ENCODE data around the gene DNAL1.

The DNAL1 gene

DNA sequence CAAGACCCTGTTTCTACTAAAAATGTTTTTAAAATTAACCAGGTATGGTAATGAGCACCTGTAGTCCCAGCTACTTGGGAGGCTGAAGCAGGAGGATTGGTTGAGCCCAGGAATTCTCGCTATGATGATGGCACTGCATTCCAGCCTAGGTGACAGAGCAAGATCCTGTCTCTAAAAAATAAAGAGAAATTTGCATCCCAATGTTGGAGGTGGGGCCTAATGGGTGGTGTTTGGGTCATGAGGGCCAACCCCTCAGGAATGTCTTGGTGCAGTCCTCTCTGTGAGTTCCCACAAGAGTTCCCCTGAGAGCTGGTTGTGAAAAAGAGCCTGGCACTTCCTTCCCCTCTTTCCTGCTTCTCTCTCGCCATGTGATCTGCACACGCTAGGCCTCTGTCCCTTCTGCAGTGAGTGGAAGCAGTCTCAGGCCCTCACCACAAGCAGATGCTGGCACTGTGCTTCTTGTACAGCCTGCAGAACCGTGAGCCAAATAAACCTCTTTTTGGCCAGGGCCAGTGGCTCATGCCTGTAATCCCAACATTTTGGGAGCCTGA, 21.2 kb upstream of the DNAL1 start:
- H3K4me1 ChIP-seq = no peaks in the 10 kb centered on the region
- no peak for DNase-seq
- H3K36me3 ChIP-seq = no peaks in the 10 kb centered on the region
- H3K9me3 ChIP-seq = no peaks in the 10 kb centered on the region; the same call in 1 of the 2 replicates
- TF ChIP-seq, protein P1, sequence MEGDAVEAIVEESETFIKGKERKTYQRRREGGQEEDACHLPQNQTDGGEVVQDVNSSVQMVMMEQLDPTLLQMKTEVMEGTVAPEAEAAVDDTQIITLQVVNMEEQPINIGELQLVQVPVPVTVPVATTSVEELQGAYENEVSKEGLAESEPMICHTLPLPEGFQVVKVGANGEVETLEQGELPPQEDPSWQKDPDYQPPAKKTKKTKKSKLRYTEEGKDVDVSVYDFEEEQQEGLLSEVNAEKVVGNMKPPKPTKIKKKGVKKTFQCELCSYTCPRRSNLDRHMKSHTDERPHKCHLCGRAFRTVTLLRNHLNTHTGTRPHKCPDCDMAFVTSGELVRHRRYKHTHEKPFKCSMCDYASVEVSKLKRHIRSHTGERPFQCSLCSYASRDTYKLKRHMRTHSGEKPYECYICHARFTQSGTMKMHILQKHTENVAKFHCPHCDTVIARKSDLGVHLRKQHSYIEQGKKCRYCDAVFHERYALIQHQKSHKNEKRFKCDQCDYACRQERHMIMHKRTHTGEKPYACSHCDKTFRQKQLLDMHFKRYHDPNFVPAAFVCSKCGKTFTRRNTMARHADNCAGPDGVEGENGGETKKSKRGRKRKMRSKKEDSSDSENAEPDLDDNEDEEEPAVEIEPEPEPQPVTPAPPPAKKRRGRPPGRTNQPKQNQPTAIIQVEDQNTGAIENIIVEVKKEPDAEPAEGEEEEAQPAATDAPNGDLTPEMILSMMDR (IDR thresholded peaks at IDR 0.05; ENCODE audit: low read depth, low read length) = no peak
- H3K4me3 ChIP-seq (ENCODE audit: low read depth, low read length) = no peak overlapping the region
- no peaks in the 10 kb centered on the region for H3K27me3 ChIP-seq

DNA sequence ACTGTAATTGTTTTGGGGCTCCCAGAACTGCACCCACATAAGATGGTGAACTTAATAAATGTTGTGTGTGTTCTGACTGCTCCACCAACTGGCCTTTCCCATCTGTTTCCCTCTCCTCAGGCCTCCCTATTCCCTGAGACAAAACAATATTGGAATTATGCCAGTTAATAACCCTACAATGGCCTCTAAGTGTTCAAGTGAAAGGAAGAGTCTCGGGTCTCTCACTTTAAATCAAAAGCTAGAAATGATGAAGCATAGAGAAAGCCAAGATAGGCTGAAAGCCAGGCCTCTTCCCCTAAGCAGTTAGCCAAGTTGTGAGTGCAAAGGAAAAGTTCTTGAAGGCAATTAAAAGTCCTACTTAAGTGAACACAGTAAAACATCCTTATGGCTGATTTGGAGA, 19.1 kb upstream of the DNAL1 start:
- no peak overlapping the region for H3K4me3 ChIP-seq (ENCODE audit: low read depth, low read length)
- H3K36me3 ChIP-seq = no peaks in the 10 kb centered on the region
- TF ChIP-seq, protein P1 (IDR thresholded peaks at IDR 0.05; ENCODE audit: low read depth, low read length) = no peak
- no peaks in the 10 kb centered on the region; the same call in 1 of the 2 replicates for H3K9me3 ChIP-seq
- DNase-seq = no peak
- H3K4me1 ChIP-seq = peaks cover 6% of the 10 kb centered on the region; the same call in 1 of the 2 replicates
- no peaks in the 10 kb centered on the region for H3K27me3 ChIP-seq

DNA sequence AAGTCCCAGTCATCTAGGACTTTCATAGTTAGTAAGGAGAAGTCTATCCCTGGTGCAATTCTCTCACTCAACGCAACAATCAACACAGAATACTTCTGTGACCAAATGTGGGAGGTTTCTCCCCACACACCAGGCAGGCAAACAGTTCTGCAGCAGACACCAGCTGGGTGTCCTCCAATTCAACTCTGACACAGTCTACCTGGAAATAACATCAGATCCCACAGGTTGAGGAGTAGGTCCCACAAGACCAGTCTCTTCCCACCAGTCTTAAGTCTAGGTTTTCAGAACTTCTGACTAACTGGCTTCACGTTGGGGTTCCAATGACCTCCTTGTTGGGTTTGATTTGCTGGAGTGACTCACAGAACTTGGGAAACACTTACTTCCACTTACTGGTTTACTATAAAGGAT, 17.6 kb upstream of the DNAL1 start:
- no peaks in the 10 kb centered on the region for H3K36me3 ChIP-seq
- TF ChIP-seq, protein P1 (IDR thresholded peaks at IDR 0.05; ENCODE audit: low read depth, low read length) = no peak
- H3K4me3 ChIP-seq (ENCODE audit: low read depth, low read length) = no peak overlapping the region
- no peaks in the 10 kb centered on the region for H3K27me3 ChIP-seq
- peaks cover 6% of the 10 kb centered on the region; the same call in 1 of the 2 replicates for H3K4me1 ChIP-seq
- no peak for DNase-seq
- no peaks in the 10 kb centered on the region; the same call in 1 of the 2 replicates for H3K9me3 ChIP-seq

DNA sequence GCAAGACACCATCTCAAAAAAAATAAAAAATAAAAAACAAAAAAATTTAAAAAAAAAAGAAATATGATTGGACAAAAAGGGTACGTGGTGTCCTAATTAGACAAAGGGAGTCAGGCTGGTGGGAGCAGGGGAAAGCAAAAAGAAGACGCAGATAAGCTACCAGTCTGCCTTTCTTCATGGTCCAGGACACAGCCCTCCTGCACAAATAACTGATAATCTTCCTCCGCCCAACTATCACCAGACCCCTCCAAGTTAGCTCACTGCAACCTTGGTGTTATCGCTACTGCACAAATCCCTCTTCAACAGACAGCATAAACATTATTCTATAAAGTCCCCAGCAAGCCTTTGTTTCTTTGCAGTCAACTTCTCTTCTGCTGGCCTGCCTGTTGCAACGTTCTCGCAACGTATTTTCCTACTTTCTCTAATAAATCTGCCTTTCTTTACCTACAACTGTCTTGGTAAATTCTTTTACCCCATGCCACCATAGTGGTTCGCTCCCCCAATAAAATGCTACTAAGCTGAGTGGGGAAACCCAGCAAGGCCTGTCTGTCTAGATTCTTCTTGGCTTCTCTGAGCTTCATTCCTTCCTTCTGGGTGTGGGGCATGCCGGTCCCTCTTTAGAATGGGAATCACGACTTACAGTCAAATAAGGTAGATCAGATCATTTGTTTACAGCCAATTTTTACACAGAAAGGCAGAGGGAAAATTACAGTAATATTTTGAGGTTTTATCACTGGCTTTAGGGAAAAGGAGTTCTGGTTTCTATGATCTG, 14.6 kb upstream of the DNAL1 start:
- H3K9me3 ChIP-seq = no peaks in the 10 kb centered on the region; the same call in 1 of the 2 replicates
- H3K4me1 ChIP-seq = peaks cover 6% of the 10 kb centered on the region; the same call in 1 of the 2 replicates
- H3K4me3 ChIP-seq (ENCODE audit: low read depth, low read length) = no peak overlapping the region
- peak; percentile 15 for DNase-seq
- H3K27me3 ChIP-seq = no peaks in the 10 kb centered on the region
- TF ChIP-seq, protein P1 (IDR thresholded peaks at IDR 0.05; ENCODE audit: low read depth, low read length) = no peak
- H3K36me3 ChIP-seq = no peaks in the 10 kb centered on the region

DNA sequence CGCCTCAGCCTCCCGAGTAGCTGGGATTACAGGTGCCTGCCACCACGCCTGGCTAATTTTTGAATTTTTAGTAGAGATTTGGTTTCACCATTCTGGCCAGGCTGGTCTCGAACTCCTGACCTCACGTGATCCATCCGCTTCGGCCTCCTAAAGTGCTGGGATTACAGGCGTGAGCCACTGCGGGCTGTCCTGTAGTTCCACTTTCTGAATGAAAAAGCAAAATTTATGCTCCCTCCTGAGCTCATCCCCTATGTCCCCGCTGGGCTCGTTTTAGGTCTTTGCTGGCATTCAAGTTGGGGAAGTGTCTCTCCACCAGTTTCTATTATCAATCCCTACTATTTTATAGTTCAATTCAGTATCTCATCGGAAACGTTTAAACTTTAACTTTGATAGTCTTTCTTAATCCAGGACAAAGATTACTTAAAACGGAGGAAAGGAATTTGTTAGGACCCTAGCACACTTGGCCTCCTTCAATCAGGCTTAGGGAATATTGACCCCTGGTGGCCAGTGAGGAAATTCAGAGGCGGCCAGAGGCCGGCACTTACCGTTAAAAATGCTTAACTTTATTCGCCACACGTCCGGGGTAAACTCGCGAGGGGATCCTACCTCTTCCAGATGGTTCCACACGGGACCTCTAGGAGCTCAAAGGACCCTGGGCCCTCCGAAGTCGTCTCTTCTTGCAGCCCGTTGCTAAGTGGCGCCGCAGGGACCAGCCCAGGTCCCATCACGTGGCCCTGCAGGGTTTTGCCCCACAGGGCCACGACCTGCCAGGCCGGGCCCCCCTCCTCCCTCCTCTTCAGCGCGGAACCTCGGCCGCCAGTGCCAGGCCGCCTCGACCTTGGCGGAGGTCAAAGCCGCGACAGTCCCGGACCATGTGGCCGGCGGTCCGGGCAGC, 11.4 kb upstream of the DNAL1 start:
- Histone ChIP-seq H3K9me3 (no peaks in the 10 kb centered on the region), H3K4me3 (ENCODE audit: low read depth, low read length) (peak overlapping the region; percentile 61), H3K27me3 (no peaks in the 10 kb centered on the region), H3K4me1 (peaks cover 6% of the 10 kb centered on the region; the same call in 1 of the 2 replicates), H3K36me3 (no peaks in the 10 kb centered on the region)
- peak; percentile 57 for DNase-seq
- TF ChIP-seq, protein P1 (IDR thresholded peaks at IDR 0.05; ENCODE audit: low read depth, low read length) = peak; percentile 91
